ENCODE results near the gene CHMP5.

CHMP5 gene

GRCh38 chr9:33264473-33265177 is at the start of gene CHMP5, which contains the start of gene BAG1:
CHMP5 (plus strand) TSS chr9:33265049; CDS start chr9:33265079, 30 bp downstream.
BAG1 (minus strand) TSS chr9:33264708.
- ATAC-seq = peak; percentile 87 to 89

GRCh38 chr9:33220681-33221567 is 43.9 kb upstream of the CHMP5 start:
- ATAC-seq = no peak

GRCh38 chr9:33221568-33221884 is 43.3 kb upstream of the CHMP5 start:
- ATAC-seq = no peak

- no peak for ATAC-seq
Observed at GRCh38 chr9:33222031-33222430, 42.8 kb upstream of the CHMP5 start.

GRCh38 chr9:33223696-33224095 is 41.2 kb upstream of the CHMP5 start:
- ATAC-seq = no peak

GRCh38 chr9:33225319-33226147 is 39.3 kb upstream of the CHMP5 start:
- peak in 1 of 2 donors; percentile 73 for ATAC-seq

- ATAC-seq = peak in 1 of 2 donors; percentile 39
Observed at GRCh38 chr9:33227008-33227398, 37.8 kb upstream of the CHMP5 start.

- no peak for ATAC-seq
Observed at GRCh38 chr9:33227741-33228140, 37.1 kb upstream of the CHMP5 start.

GRCh38 chr9:33228606-33229005 is 36.2 kb upstream of the CHMP5 start:
- ATAC-seq = no peak

GRCh38 chr9:33229359-33230114 is 35.3 kb upstream of the CHMP5 start:
- no peak for ATAC-seq

GRCh38 chr9:33230756-33231622 is 33.9 kb upstream of the CHMP5 start:
- no peak for ATAC-seq

- no peak for ATAC-seq
Observed at GRCh38 chr9:33231623-33231942, 33.3 kb upstream of the CHMP5 start.

GRCh38 chr9:33232815-33233214 is 32.0 kb upstream of the CHMP5 start:
- ATAC-seq = no peak

GRCh38 chr9:33233626-33234342 is 31.1 kb upstream of the CHMP5 start:
- ATAC-seq = no peak

- ATAC-seq = no peak
Observed at GRCh38 chr9:33234511-33235467, 30.1 kb upstream of the CHMP5 start.

GRCh38 chr9:33236571-33236970 is 28.3 kb upstream of the CHMP5 start:
- no peak for ATAC-seq

- ATAC-seq = no peak
Observed at GRCh38 chr9:33239921-33240320, 24.9 kb upstream of the CHMP5 start, which contains the start of gene SPINK4. SPINK4 (plus strand) TSS chr9:33240167; CDS start chr9:33240209, 42 bp downstream.

GRCh38 chr9:33241298-33241697 is 23.6 kb upstream of the CHMP5 start:
- no peak for ATAC-seq

GRCh38 chr9:33242609-33243134 is 22.2 kb upstream of the CHMP5 start:
- no peak for ATAC-seq

All from activated CD4-positive, CD25-positive, alpha-beta regulatory T cell treated with anti-CD3 and anti-CD28 coated beads, Interleukin-2, amount 50 U/mL, for 24 hours (primary cell).